ENCODE measurements around the gene CDCA5. TPM values are rescaled to one million over a fixed set of nuclear protein-coding genes. Genes with fewer than 3 reads are reported as not detected.

CDCA5 gene
- total and polyA plus RNA-seq, 2 of the 4 experiments (the other 2 are of a cell fraction): 9.1 to 14.0 TPM

DNA sequence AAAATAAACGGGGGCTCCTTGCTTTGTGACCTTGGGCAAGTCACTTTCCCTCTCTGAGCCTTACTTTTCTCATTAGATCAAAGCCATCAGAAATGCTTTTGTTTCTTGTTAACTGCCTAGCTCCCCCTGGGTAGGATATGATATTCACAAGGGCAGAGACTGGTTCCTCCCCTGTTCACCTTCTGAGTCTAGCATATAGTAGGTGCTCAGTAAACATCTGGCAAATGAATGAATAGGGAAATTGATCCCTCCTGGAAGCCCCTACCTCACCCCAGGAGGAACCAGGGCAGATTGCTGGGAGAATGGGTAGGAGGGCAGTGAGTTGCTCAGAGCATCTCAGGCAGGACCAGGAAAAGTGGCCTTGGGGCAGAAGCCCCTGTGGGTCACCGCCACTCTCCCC lies 49.4 kb downstream of the CDCA5 start:
- ATAC-seq (ENCODE audit: low read depth): no peak
- ChIA-PET CTCF (no interaction called here), POLR2A (ENCODE audit: unreplicated experiment) (no interaction called here)
- Histone ChIP-seq H3K4me2 (ENCODE audit: low read depth, low read length) (no peak overlapping the region), H4K20me1 (ENCODE audit: insufficient read depth, low read length) (no peaks in the 10 kb centered on the region), H3K56ac (ENCODE audit: extremely low read depth, insufficient read depth, low read length) (no peak overlapping the region), H3K14ac (replicated peaks; ENCODE audit: low read depth, low read length) (no peak overlapping the region), H4K8ac (ENCODE audit: low read depth in 2 of 2, low read length in 2 of 2) (no peak overlapping the region), H3K9me3 (ENCODE audit: control insufficient read depth, insufficient read depth, low read length) (no peaks in the 10 kb centered on the region), H3K18ac (ENCODE audit: low read depth, low read length) (no peak overlapping the region), H3K9me1 (ENCODE audit: insufficient read depth, low read length) (no peaks in the 10 kb centered on the region), H2BK5ac (ENCODE audit: low read depth, low read length, poor library complexity, severe bottlenecking) (no peak overlapping the region), H3K27me3 (ENCODE audit: control insufficient read depth, insufficient read depth, low read length) (no peaks in the 10 kb centered on the region), H3K36me3 (ENCODE audit: control insufficient read depth, insufficient read depth, low read length) (peaks cover 24% of the 10 kb centered on the region; the same call in 1 of the 2 replicates), H2BK120ac (ENCODE audit: low read depth, low read length) (no peak overlapping the region), H3K27ac (ENCODE audit: insufficient read depth, low read length) (no peak overlapping the region), H2AFZ (replicated peaks; ENCODE audit: low read length, poor library complexity) (no peak overlapping the region), H2AK9ac (replicated peaks; ENCODE audit: low read depth, low read length, poor library complexity) (no peak overlapping the region), H2BK20ac (ENCODE audit: low read depth, low read length) (no peak overlapping the region), H2BK15ac (ENCODE audit: low read depth, low read length) (no peak overlapping the region), H3K4me3 (ENCODE audit: insufficient read depth, low read depth, low read length) (no peak overlapping the region), H2AK5ac (ENCODE audit: low read depth, low read length) (no peak overlapping the region), H4K91ac (ENCODE audit: insufficient read depth, low read depth, low read length) (no peak overlapping the region), H3K4me1 (ENCODE audit: control insufficient read depth, insufficient read depth, low read length) (no peaks in the 10 kb centered on the region), H3K79me1 (ENCODE audit: low read depth in 1 of 2, low read length in 2 of 2) (no peaks in the 10 kb centered on the region; a peak in 1 of 4 replicates), H3K23ac (ENCODE audit: low read depth, low read length) (no peak overlapping the region), H3K9ac (ENCODE audit: low read depth, low read length) (no peak overlapping the region), H4K5ac (ENCODE audit: low read depth, low read length) (no peak overlapping the region), H3K4ac (ENCODE audit: low read depth, low read length) (no peak overlapping the region)
- 100% methylated on average over 2 of the region's 2 CpGs; no CpG with 5 or more reads in 1 of the 2 experiments for whole genome bisulfite sequencing, 2 experiments (ENCODE audit: extremely low coverage in 2 of 2, insufficient read length in 1 of 2)
- BruUV-seq (replicated peaks): no TSS peak
- dilution Hi-C loops (cut with HindIII; ENCODE audit: low sequenced_read_pairs, unreplicated experiment) (no loop called here), intact Hi-C loops (cut with micrococcal nuclease) (no loop called here), in situ Hi-C loops (cut with MboI; ENCODE audit: low sequenced_read_pairs) (no loop called here)
- no peak for DNase-seq
- TF ChIP-seq CHD1 (IDR thresholded peaks at IDR 0.05; ENCODE audit: low read depth, low read length) (no peak), RAD21 (IDR thresholded peaks at IDR 0.05; ENCODE audit: low read length) (no peak), RCOR1 (IDR thresholded peaks at IDR 0.05; ENCODE audit: insufficient replicate concordance, low read length) (no peak), MAFK (IDR thresholded peaks at IDR 0.05; ENCODE audit: low read depth, low read length) (no peak), MXI1 (IDR thresholded peaks at IDR 0.05; ENCODE audit: borderline replicate concordance, low read depth, low read length) (no peak), BHLHE40 (IDR thresholded peaks at IDR 0.05; ENCODE audit: low read depth, low read length) (no peak), NFE2L2 (IDR thresholded peaks at IDR 0.05; ENCODE audit: low read depth, low read length) (no peak), FOS (IDR thresholded peaks at IDR 0.05; ENCODE audit: low read depth, low read length) (no peak)
- TF ChIP-seq, protein P1, sequence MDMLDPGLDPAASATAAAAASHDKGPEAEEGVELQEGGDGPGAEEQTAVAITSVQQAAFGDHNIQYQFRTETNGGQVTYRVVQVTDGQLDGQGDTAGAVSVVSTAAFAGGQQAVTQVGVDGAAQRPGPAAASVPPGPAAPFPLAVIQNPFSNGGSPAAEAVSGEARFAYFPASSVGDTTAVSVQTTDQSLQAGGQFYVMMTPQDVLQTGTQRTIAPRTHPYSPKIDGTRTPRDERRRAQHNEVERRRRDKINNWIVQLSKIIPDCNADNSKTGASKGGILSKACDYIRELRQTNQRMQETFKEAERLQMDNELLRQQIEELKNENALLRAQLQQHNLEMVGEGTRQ (IDR thresholded peaks at IDR 0.05; ENCODE audit: low read depth, low read length): no peak
- TF ChIP-seq, protein P2, sequence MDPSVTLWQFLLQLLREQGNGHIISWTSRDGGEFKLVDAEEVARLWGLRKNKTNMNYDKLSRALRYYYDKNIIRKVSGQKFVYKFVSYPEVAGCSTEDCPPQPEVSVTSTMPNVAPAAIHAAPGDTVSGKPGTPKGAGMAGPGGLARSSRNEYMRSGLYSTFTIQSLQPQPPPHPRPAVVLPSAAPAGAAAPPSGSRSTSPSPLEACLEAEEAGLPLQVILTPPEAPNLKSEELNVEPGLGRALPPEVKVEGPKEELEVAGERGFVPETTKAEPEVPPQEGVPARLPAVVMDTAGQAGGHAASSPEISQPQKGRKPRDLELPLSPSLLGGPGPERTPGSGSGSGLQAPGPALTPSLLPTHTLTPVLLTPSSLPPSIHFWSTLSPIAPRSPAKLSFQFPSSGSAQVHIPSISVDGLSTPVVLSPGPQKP (IDR thresholded peaks at IDR 0.05; ENCODE audit: borderline replicate concordance, low read depth, low read length): no peak
- TF ChIP-seq, protein P3, sequence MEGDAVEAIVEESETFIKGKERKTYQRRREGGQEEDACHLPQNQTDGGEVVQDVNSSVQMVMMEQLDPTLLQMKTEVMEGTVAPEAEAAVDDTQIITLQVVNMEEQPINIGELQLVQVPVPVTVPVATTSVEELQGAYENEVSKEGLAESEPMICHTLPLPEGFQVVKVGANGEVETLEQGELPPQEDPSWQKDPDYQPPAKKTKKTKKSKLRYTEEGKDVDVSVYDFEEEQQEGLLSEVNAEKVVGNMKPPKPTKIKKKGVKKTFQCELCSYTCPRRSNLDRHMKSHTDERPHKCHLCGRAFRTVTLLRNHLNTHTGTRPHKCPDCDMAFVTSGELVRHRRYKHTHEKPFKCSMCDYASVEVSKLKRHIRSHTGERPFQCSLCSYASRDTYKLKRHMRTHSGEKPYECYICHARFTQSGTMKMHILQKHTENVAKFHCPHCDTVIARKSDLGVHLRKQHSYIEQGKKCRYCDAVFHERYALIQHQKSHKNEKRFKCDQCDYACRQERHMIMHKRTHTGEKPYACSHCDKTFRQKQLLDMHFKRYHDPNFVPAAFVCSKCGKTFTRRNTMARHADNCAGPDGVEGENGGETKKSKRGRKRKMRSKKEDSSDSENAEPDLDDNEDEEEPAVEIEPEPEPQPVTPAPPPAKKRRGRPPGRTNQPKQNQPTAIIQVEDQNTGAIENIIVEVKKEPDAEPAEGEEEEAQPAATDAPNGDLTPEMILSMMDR (conservative IDR thresholded peaks at IDR 0.05; ENCODE audit: low read depth, low read length): no peak
